Neural cell (in vitro differentiated cells): ENCODE measurements around the gene BHMT2.

Source experiments
- CTCF ChIP-seq: fragments of 450-650 bp; IDR thresholded peaks from 2 replicates; pipeline ENCODE4 v1.5.1; 2014; ENCODE audit warnings: antibody characterized with exemption, mild to moderate bottlenecking, moderate library complexity; ENCODE audit not compliant: poor library complexity, severe bottlenecking
- EP300 ChIP-seq: fragments of 450-650 bp; conservative IDR thresholded peaks from 2 replicates; pipeline ENCODE4 v1.6.1; 2014; ENCODE audit warnings: antibody characterized with exemption, mild to moderate bottlenecking, moderate library complexity; ENCODE audit not compliant: poor library complexity, severe bottlenecking
- POLR2AphosphoS5 ChIP-seq: IDR thresholded peaks from 2 replicates; pipeline ENCODE4 v1.6.1; 2012
- RAD21 ChIP-seq: fragments of 450-650 bp; conservative IDR thresholded peaks from 2 replicates; pipeline ENCODE4 v1.6.1; 2014; ENCODE audit warnings: antibody characterized with exemption, mild to moderate bottlenecking, moderate library complexity

- TF ChIP-seq CTCF (peak; percentile 79), EP300 (no peak), RAD21 (peak; percentile 75), POLR2AphosphoS5 (no peak)
Observed at GRCh38 chr5:79133657-79134451, 64.3 kb downstream of the BHMT2 start.
